Fibroblast of villous mesenchyme (primary cell): ENCODE measurements around the gene KCTD6. TPM values are rescaled to one million over a fixed set of nuclear protein-coding genes. Genes with fewer than 3 reads are reported as not detected.

Source experiments
- DNase-seq: peaks from one replicate; pipeline ENCODE4 v3.0.0-alpha.2; 2010; ENCODE audit warnings: low read depth
- H3K4me3 ChIP-seq: 2 replicates; pipeline ENCODE4 v1.5.1; 2011; ENCODE audit warnings: low read depth, mild to moderate bottlenecking, low read length
- total RNA-seq: library from RNA; depleted of rRNA; stranded (reverse); fragments of >200 nt; gene quantifications from 2 replicates; pipeline ENCODE4 v1.2.3, GENCODE V29; 2012
- TF ChIP-seq, protein P1 (sequence below): IDR thresholded peaks from 2 replicates; pipeline ENCODE4 v1.5.1; 2012; ENCODE audit warnings: low read depth, mild to moderate bottlenecking, low read length; ENCODE audit not compliant: insufficient read depth

Gene KCTD6
- total RNA-seq, 1 donor, result 10.4 TPM

DNA sequence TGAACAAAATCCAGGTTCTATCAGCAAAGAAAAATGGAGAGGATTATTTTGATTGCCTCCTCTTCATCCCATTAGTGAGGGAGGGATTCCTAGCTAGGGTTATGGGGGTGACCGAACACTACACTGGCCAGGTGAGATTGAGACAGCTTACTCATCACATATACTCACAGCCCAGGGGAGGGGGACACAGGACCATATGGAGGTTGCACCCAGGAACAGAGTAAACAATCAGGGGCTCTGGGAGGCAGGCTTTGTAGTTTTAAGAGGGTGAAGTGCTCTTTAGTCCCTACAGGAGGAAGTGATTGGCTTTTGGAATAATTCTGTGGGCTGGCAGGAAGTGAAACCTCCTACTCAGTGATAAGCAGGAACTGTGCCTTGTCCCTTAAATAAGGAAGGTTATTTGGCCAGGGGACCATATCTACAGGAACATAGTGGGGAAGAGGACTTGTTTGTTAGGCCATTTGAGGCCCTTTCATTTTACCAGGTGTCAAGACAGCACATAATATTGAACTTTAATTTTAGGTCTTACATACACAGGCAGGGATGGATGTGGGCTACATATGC is 17.5 kb upstream of the KCTD6 start:
- H3K4me3 ChIP-seq, result no peak overlapping the region
- DNase-seq, result no peak
- TF ChIP-seq, protein P1, sequence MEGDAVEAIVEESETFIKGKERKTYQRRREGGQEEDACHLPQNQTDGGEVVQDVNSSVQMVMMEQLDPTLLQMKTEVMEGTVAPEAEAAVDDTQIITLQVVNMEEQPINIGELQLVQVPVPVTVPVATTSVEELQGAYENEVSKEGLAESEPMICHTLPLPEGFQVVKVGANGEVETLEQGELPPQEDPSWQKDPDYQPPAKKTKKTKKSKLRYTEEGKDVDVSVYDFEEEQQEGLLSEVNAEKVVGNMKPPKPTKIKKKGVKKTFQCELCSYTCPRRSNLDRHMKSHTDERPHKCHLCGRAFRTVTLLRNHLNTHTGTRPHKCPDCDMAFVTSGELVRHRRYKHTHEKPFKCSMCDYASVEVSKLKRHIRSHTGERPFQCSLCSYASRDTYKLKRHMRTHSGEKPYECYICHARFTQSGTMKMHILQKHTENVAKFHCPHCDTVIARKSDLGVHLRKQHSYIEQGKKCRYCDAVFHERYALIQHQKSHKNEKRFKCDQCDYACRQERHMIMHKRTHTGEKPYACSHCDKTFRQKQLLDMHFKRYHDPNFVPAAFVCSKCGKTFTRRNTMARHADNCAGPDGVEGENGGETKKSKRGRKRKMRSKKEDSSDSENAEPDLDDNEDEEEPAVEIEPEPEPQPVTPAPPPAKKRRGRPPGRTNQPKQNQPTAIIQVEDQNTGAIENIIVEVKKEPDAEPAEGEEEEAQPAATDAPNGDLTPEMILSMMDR, result no peak

DNA sequence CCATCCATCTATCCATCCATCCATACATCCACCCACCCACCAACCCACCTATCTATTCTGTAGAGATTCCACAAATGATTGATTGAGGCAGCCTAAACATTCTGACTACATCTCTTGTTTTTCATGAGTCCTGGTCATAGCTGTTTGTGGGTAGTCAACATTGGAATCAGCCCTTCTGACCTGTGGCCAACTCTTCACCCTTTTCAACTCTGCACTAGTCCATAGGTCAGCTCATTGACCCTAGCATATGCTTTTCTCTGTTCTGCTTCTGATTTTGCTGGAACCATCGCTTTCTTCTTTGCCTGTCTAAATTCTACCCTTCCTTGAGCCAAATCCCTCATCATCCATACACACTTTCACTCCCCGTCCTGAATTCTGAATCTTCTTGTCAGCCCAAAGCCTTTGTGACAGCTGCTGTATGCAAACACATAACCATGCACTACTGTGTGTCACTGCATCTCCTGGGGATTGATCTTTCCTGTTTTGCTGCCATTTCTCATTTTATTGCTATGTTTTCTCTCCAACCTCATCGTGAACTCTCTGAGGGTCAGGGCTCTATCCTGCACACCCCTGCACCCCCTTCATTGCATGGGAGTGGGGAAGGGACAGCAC is 16.8 kb upstream of the KCTD6 start:
- TF ChIP-seq, protein P1, result no peak
- no peak overlapping the region for H3K4me3 ChIP-seq
- no peak for DNase-seq

DNA sequence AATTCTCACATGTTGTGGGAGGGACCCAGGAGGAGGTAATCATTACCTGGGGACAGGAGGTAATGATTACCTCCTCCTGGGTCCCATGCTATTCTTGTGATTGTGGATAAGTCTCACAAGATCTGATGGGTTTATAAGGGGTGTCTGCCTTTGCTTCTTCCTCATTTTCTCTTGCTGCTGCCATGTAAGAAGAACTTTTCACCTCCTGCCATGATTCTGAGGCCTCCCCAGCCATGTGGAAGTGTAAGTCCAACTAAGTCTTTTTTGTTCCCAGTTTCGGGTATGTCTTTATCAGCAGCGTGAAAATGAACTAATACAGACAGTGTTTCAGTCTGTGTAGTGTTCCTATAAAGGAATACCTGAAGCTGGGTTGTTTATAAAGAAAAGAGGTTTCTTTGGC is 13.1 kb upstream of the KCTD6 start:
- H3K4me3 ChIP-seq, result no peak overlapping the region
- DNase-seq, result no peak
- TF ChIP-seq, protein P1, result no peak

DNA sequence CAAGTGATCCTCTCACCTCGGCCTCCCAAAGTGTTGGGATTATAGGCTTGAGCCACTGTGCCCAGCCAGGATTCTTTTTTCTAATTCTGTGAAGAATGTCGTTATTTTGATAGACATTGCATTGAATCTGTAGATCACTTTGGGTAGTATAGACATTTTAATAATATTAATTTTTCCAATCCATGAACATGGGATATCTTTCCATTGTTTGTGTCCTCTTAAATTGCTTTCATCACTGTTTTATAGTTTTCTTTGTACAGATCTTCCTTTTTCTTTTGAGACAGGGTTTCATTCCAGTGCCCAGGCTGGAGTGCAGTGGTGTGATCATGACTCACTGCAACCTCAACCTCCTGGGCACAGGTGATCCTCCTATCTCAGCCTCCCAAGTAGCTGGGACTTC is 11.6 kb upstream of the KCTD6 start:
- no peak for DNase-seq
- TF ChIP-seq, protein P1, result no peak
- no peak overlapping the region for H3K4me3 ChIP-seq

DNA sequence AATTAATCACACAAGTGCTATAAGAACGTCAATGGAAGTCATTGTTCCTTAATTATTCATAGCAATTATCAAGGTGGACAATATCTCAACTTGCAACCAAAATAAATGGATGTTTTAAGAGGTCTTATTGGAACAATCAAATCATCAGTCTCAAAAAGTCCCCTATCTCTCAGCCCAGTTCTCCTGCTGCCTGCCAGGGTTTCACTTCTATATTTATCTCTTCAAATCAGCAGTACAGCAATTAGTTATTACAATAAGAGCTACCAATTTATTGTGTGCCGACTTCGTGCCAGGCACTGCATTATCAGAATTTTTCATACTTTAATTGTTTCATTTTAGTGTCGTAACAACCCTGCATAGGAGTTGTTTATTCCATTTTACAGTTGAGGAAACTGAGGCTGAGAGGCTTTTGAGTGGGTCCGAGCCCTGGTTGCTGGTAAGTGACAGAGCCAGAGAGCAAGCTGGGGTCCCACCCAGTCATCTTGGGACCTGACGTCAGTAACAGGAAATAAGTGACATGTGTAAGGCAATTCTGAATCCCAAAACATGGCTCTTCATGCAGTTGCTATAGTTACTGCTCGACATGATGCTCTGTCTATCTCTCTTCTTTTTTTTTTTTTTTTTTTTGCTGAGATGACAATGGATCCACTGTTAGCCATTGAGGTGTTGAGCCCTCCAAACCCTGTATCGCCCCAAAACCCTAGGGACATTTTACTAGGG is 8.8 kb upstream of the KCTD6 start:
- no peak for DNase-seq
- H3K4me3 ChIP-seq, result no peak overlapping the region
- TF ChIP-seq, protein P1, result no peak

DNA sequence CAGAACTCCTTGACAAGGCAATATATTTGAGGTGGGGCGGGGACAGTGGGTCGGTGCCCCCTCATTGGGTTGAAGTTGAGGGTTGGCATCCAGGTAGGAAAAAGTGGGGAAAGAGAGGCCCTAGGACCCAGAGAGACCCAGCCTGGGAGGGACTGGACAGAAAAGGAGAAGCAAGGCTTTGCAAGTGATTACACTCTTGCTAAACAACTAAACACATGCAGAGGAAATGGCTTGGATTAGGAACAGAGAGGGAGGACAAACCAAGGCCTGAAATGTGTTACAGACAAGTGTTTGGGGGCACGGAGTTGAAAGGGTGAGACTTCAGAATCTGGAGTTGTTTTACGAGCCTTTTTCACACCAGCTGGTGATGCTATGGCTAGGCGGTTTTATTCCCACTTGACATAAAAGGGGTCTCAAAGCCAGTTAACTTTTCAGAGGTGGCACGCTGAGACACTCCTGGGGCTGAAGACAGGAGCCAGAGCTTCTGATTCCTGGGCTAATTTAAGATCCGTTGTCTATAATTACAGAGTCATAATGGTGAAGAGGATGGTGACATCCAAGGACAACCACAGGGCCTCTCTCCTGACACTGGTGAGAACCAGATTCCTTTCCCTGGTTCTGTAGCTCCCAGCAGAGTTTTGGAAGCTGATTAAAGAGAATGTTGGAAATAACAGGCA is 7.7 kb upstream of the KCTD6 start:
- TF ChIP-seq, protein P1, result no peak
- DNase-seq, result no peak
- H3K4me3 ChIP-seq, result no peak overlapping the region
